H7 (cell line): ENCODE results near the gene LDHD. TPM values are rescaled to one million over a fixed set of nuclear protein-coding genes. Genes with fewer than 3 reads are reported as not detected.

ENCODE experiments used
- DNase-seq: peaks from one replicate; pipeline ENCODE4 v3.0.0; 2012
- H3K27me3 ChIP-seq: 2 replicates; pipeline ENCODE4 v1.6.0; 2011; ENCODE audit warnings: mild to moderate bottlenecking, low read length; ENCODE audit not compliant: control insufficient read depth, insufficient read depth
- H3K36me3 ChIP-seq: replicated peaks from 2 replicates; pipeline ENCODE4 v1.5.1; 2011; ENCODE audit warnings: low read length; ENCODE audit not compliant: control insufficient read depth, insufficient read depth
- H3K4me3 ChIP-seq: 2 replicates; pipeline ENCODE4 v1.5.1; 2011; ENCODE audit warnings: low read depth, mild to moderate bottlenecking, control low read depth, low read length, moderate library complexity; ENCODE audit not compliant: insufficient read depth
- total RNA-seq: library from RNA; depleted of rRNA; stranded (reverse); fragments of >200 nt; shearing (Covaris generic); gene quantifications from 2 replicates; pipeline ENCODE4 v1.2.3, GENCODE V29; 2014

LDHD gene
- total RNA-seq, 1 experiment from 2014 or later: 10.4 TPM

- no peak overlapping the region for H3K4me3 ChIP-seq
- DNase-seq: no peak
Measured at GRCh38 chr16:75127713-75128415, 11.3 kb upstream of the LDHD start.

DNA sequence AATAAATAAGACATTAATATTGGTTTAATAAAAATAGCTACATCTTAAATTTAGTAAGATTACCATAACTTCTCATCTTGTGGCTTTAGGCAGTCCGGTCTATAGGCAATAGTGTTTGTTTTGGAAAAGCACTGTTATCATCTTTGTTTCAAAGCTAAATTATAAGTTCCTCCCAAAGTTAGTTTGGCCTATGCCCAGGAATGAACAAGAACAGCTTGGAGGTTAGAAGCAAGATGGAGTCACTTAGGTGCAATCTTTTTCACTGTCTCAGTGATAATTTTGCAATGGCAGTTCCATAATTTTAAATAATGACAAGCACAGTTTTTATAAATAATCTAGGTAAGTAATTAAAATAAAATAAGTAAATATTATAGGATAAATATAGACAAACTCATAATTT lies 6.0 kb upstream of the LDHD start:
- H3K36me3 ChIP-seq: no peaks in the 10 kb centered on the region
- H3K27me3 ChIP-seq: no peaks in the 10 kb centered on the region
- DNase-seq: no peak
- no peak overlapping the region for H3K4me3 ChIP-seq

More at GRCh38 chr16:75127713-75128415, 11.3 kb upstream of the LDHD start:
- Histone ChIP-seq H3K36me3 (no peaks in the 10 kb centered on the region), H3K27me3 (no peaks in the 10 kb centered on the region)

- Histone ChIP-seq H3K27me3 (no peaks in the 10 kb centered on the region), H3K36me3 (no peaks in the 10 kb centered on the region), H3K4me3 (no peak overlapping the region)
- no peak for DNase-seq
Measured at GRCh38 chr16:75121949-75122568, 5.5 kb upstream of the LDHD start.

- no peak for DNase-seq
- H3K4me3 ChIP-seq: no peak overlapping the region
- H3K36me3 ChIP-seq: no peaks in the 10 kb centered on the region
- no peaks in the 10 kb centered on the region for H3K27me3 ChIP-seq
Measured at GRCh38 chr16:75120253-75120652, 3.7 kb upstream of the LDHD start.

- no peaks in the 10 kb centered on the region for H3K27me3 ChIP-seq
- no peak overlapping the region for H3K4me3 ChIP-seq
- H3K36me3 ChIP-seq: no peaks in the 10 kb centered on the region
- DNase-seq: no peak
Measured at GRCh38 chr16:75118943-75119539, 2.5 kb upstream of the LDHD start.

- no peak for DNase-seq
- Histone ChIP-seq H3K27me3 (no peaks in the 10 kb centered on the region), H3K4me3 (no peak overlapping the region), H3K36me3 (no peaks in the 10 kb centered on the region; the same call in 1 of the 2 replicates)
Measured at GRCh38 chr16:75116911-75117245, 298 bp upstream of the LDHD start.

DNA sequence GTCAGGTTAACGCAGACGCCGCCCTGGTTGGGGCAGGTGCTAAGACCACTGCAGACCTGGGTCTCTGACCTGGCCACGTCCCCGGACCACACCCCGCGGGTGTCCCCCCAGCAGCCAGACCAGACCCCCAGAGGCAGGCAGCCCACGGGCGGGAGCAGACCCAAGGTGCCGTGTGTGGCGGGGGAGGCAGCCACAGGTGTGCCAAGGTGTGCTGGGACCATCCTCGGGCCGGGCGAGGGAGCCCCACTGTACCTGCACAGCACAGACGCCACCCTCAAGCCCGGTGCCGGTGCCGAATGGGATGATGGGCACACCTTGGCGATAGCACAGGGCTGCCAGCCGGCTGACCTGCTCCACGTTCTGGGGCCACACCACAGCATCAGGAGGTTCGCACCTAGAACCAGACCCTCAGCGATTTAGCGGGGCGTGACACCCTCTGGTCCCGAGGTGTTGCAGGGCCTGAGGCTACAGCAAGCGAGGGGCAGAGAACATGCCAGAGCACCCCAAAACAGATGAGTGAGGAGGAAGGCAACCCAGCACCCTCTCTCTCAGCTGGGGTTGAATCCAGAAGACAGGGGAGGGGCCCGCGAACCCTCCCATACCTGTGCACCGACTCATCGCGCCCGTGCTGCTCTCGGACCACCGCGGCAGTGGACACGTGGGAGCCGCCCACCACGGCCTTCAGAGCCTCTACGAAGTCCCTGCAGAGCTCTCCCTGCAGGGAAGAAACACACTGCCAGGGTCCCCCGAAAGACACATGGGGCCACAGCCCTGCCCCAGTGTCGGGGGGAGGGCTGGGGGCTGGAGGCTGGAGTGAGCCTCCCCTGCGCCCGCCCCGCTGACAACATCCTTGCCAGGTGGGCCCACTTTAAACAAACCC lies 1.4 kb downstream of the LDHD start:
- H3K36me3 ChIP-seq: no peaks in the 10 kb centered on the region; the same call in 1 of the 2 replicates
- no peak overlapping the region for H3K4me3 ChIP-seq
- peak; percentile 59 for DNase-seq
- no peaks in the 10 kb centered on the region for H3K27me3 ChIP-seq

DNA sequence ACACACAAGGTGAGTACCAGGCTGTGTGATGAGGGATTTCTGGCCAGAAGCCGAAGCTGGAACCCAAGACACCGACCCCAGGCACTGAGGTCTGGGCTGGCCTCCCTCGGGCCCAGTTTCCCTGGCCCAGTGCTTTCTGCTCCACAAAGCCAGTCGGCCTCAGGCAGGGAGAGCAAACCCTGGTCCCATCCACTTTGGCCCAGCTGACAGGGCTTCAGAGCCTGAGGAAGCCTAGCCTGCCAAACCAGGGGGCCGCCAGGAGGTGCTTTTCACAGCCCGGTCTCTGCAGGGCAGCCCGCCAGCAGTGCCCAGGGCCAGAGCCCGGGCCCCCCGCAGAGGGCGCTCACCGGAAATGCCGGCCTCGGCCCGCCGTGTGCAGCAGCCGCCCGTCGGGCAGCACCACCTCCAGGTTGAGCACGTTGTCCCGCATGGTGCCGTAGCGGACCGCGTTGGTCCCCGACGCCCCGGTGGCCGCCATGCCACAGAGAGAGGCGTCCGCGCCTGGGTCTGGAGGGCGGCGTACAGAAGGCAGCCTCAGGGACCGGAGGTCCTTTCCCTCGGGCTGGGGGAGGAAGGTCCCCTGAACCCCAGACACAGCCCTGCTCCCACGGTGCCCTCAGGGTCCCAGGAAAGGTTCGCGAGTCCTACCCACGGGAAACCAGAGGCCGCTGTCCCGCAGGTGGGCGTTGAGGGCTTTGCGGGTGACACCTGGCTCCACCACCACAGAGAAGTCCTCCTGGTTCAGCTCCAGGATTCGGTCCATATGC lies 2.2 kb downstream of the LDHD start:
- H3K36me3 ChIP-seq: no peaks in the 10 kb centered on the region; the same call in 1 of the 2 replicates
- DNase-seq: peak; percentile 66
- H3K4me3 ChIP-seq: no peak overlapping the region

GRCh38 chr16:75113541-75114121 lies 2.9 kb downstream of the LDHD start:
- Histone ChIP-seq H3K36me3 (no peaks in the 10 kb centered on the region; the same call in 1 of the 2 replicates), H3K4me3 (no peak overlapping the region)
- DNase-seq: peak; percentile 38

More for the DNA sequence above, 2.2 kb downstream of the LDHD start:
- no peaks in the 10 kb centered on the region for H3K27me3 ChIP-seq

DNA sequence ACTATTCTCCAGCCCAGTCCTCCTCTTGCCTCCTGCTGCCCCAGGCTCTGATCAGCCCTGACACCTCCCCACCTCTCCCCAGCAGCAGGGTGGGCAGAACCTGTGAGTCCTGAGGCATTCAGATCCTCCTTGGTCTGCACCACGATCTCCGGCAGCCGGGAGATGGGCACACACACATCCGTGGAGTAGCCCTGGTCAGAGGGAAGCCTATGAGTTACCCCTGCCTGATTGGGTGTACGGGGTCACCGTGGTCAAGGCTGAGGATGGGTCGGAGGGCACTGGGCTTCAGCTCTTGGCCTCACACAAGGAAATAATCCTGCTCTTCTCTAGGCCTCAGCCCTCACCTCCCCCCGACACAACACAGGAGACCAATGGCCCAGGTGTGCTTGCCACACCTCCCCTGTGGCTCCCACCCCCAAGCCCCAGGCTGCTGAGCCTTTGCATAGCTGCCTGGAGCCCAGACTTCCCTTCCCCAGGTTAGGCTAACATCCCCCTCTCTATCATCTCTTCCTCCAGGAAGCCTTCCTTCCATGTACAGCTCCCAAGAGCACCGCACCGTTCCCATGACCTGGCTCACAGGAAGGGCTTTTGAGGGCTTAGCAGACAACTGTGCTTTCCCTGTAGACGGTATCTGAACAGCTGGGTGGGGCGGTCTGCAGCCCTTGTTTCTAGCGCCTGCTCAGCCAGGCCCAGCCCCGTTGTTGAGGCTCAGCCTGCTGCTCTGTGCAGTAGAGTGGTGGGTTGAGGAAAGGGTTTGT lies 3.7 kb downstream of the LDHD start:
- peak; percentile 72 for DNase-seq
- no peaks in the 10 kb centered on the region for H3K27me3 ChIP-seq
- no peaks in the 10 kb centered on the region; the same call in 1 of the 2 replicates for H3K36me3 ChIP-seq
- H3K4me3 ChIP-seq: no peak overlapping the region

More at GRCh38 chr16:75113541-75114121, 2.9 kb downstream of the LDHD start:
- H3K27me3 ChIP-seq: no peaks in the 10 kb centered on the region

GRCh38 chr16:75111961-75112733 lies 4.4 kb downstream of the LDHD start:
- Histone ChIP-seq H3K27me3 (no peaks in the 10 kb centered on the region), H3K4me3 (no peak overlapping the region), H3K36me3 (no peaks in the 10 kb centered on the region; the same call in 1 of the 2 replicates)
- peak; percentile 55 for DNase-seq

DNA sequence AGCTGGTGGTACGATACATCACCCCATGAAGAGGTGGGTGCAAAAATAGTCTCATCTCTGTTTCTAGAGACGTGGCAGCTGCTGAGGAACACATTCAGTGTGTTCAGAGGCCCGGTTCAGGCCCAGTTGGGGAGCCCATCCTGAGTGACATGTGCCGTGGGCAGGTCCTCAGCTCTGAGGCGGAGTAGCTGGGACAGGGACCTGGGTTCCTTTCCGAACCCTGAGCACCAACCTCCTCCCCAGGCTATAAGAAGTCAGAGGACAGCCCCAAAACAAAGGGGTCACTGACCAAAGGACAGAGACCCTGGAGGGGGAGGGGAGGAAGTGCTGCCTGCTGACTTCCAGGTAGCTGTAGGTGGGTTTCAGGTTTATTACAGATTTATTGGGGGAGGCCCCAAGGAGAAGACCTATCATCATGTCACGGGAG lies 5.1 kb downstream of the LDHD start:
- Histone ChIP-seq H3K36me3 (peaks cover under 1% of the 10 kb centered on the region; the same call in 1 of the 2 replicates), H3K4me3 (no peak overlapping the region), H3K27me3 (no peaks in the 10 kb centered on the region)
- no peak for DNase-seq
